Mucosa of descending colon (tissue), 3 donors: ENCODE measurements around the gene UBXN2A. TPM values are rescaled to one million over a fixed set of nuclear protein-coding genes. Genes with fewer than 3 reads are reported as not detected.

ENCODE experiments used
- ATAC-seq: fragments of 200-7000 bp; cut with Tn5 transposase; one replicate; pipeline ENCODE4 v1.9.1; 2020; ENCODE audit warnings: mild to moderate bottlenecking, moderate library complexity
- DNase-seq, 3 donors: peaks; one replicate each; pipeline ENCODE4 v3.0.0-alpha.2; 2020
- H3K36me3 ChIP-seq: fragments of 200-600 bp; one replicate; pipeline ENCODE4 v1.8.0; 2021; ENCODE audit warnings: low read depth, mild to moderate bottlenecking
- H3K4me1 ChIP-seq: fragments of 200-600 bp; one replicate; pipeline ENCODE4 v1.8.0; 2021; ENCODE audit warnings: low read depth, mild to moderate bottlenecking
- H3K4me3 ChIP-seq: fragments of 200-600 bp; one replicate; pipeline ENCODE4 v1.8.0; 2021; ENCODE audit warnings: mild to moderate bottlenecking
- H3K9me3 ChIP-seq: fragments of 200-600 bp; one replicate; pipeline ENCODE4 v1.8.0; 2021; ENCODE audit warnings: mild to moderate bottlenecking
- CTCF ChIP-seq: fragments of 200-600 bp; IDR thresholded peaks from one replicate; pipeline ENCODE4 v1.8.0; 2022; ENCODE audit warnings: antibody characterized with exemption, mild to moderate bottlenecking
- intact Hi-C, 2 donors: fragments of 100-400 bp; cut with DNase I in 1 of 2; cut with micrococcal nuclease in 1 of 2; formaldehyde crosslinking; loops; one replicate each; pipeline versions ENCODE4 v1.11.0 to v1.11.1; 2022; cut with DNase I, micrococcal nuclease
- long read RNA-seq, 2 donors: library from polyadenylated mRNA; unstranded; transcript quantifications; one replicate each; pipeline ENCODE4 v2.0.0, GENCODE V29; 2019 to 2021
- total RNA-seq, 3 donors: library from RNA; stranded (reverse); fragmentation: NEBNext Ultra II Directional in 2 of 3; extraction: Animal tissue kit (Norgen Biotek cat#: 25700) in 2 of 3; gene quantifications; one replicate each; pipeline versions ENCODE4 v1.2.1 to v1.2.4, GENCODE V29; 2021 to 2023
- donor health status: DM: no; HTN: no; CAD: no; lungs with moderate emphysema.
- donor health status: DM: no; HTN: no; CAD: no.
- donor health status: DM: no; HTN: yes; CAD: no.

The UBXN2A gene, protein sequence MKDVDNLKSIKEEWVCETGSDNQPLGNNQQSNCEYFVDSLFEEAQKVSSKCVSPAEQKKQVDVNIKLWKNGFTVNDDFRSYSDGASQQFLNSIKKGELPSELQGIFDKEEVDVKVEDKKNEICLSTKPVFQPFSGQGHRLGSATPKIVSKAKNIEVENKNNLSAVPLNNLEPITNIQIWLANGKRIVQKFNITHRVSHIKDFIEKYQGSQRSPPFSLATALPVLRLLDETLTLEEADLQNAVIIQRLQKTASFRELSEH
- total RNA-seq: 10 to 100 TPM; 12.9 to 23.9 (median 13.1) TPM
- long read RNA-seq, donor 1, full-length matches to known transcripts: 13 of 21 reads
- long read RNA-seq, donor 1, partial matches to known transcripts: 0 of 21 reads
- long read RNA-seq, donor 1, other reads (novel, unspliced or antisense): 8 of 21 reads
- long read RNA-seq, donor 2, full-length matches to known transcripts: 13 of 21 reads
- long read RNA-seq, donor 2, partial matches to known transcripts: 4 of 21 reads
- long read RNA-seq, donor 2, other reads (novel, unspliced or antisense): 4 of 21 reads

DNA sequence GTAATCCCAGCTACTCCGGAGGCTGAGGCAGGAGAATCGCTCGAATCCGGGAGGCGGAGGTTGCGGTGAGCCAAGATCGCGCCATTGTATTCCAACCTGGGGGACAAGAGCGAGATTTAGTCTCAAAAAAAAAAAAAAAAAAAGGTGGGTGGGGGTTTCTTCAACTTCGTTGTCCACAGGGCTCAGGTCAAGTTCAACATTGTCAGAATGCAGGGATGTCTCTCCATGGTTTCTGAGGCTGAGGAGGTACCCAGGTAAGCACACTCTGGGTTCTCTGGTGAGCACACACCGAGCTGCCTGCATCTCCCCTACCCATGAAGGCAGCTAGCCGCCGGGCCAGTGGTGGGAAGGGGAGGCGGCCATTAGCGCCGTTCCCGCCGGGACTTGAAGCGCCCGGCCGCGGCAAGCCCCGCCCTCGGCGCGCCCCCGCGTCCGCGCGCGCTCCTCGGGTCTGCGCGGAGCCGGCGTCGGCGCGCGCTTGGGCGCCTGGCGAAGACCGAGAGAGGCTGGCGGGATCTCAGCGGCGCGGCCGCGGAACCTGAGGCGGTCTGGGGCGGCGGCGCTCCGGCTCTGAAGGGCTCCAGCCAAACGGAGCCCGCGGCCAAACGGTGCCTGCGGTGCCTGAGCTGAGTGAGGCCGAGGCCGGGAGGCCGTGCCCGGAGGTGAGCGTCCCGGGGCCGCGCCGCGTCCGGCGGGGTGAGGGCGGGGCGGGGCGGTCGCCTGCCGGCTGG is at the start of gene UBXN2A:
UBXN2A (plus strand) TSS at position 477 of the 731 bp plus-strand sequence. CDS start 17,852 bp downstream, outside the sequence.
- TF ChIP-seq CTCF: no peak
- intact Hi-C loops: no loop called here
- Histone ChIP-seq H3K36me3 (no peaks in the 10 kb centered on the region), H3K9me3 (no peaks in the 10 kb centered on the region), H3K4me3 (peak within 1 kb of the TSS; percentile 83), H3K4me1 (peaks cover 2% of the 10 kb centered on the region)
- DNase-seq (peak; percentile 83 to 86 (median 84)), ATAC-seq (peak; percentile 97)

- TF ChIP-seq CTCF: no peak
- Histone ChIP-seq H3K9me3 (no peaks in the 10 kb centered on the region), H3K4me1 (peaks cover 25% of the 10 kb centered on the region), H3K4me3 (no peak overlapping the region), H3K36me3 (no peaks in the 10 kb centered on the region)
- DNase-seq: peak in 2 of 3 donors; percentile 40 to 61
- ATAC-seq: peak; percentile 72
- intact Hi-C loops: no loop called here
Measured at GRCh38 chr2:23900133-23900532, 40.1 kb upstream of the UBXN2A start.

DNA sequence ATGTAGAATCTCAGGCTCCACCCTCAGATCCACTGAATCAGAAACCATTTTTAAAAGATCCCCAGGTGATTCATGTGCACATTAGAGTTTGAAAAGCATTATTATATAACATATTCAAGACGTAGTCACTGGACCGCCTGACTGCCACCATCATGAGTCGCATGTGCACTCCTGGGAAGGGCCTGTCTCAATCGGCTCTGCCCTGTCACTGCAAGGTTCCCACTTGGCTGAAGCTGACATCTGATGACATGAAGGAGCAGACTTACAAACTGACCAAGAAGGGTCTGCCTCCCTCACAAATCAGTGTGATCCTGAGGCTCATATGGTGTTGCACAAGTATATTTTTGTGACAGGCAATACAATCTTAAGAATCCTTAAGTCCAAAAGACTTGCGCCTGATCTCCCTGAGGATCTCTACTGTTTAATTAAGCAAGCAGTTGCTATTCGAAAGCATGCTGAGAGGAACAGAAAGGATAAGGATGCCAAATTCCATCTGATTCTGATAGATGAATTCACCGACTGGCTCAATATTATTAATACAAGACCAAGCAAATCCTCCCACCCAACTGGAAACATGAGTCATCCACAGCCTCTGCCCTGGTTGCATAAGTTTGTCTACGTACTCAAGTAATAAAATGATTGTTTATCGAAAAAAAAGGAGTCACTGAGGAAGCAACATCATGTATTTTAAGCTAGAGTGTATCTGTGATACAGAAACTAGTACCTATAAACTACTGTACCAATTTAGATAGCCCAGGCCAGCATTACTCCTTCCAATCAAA is 39.5 kb upstream of the UBXN2A start:
- Histone ChIP-seq H3K4me3 (no peak overlapping the region), H3K9me3 (no peaks in the 10 kb centered on the region), H3K4me1 (peaks cover 25% of the 10 kb centered on the region), H3K36me3 (no peaks in the 10 kb centered on the region)
- DNase-seq: peak in 1 of 3 donors; percentile 36
- intact Hi-C loops: no loop called here
- peak; percentile 78 for ATAC-seq
- TF ChIP-seq CTCF: no peak

DNA sequence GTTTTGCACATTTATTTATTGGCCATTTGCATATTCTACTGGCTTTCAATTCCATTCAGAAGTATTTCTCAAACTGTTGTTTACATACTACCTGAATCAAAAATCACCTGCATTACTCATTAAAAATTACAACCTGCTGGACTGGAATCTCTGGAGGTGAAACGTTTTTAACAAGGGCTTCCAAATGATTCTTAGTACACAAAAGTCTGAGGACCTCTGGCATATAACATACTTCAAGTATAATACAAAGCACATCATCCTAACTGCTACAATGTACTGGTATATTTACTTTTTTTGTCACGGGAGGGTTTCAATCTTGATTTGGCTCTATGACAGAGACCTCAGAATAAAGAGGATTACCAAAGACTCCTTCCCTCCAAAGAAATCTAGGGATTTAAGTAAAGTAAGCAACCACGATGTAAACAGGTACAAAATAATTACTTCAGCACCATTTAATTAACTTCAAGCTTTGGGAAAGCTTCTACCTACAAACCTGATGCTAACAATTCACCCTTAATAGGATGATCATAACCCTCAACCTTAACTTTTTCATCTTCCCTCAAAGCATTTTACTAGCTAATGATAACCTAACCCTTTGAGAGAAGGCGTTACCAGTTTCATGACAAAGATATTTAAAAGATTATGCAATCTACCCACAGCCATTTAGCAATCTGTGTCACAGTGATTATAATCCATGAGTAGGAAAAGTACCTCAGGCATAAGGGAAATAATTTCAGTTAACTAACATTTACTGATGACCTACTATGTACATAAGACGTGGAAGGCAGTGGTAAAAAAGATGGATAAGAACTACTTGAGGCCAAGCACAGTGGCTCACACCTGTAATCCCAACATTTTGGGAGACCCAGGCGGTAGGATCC is 38.1 kb upstream of the UBXN2A start:
- Histone ChIP-seq H3K4me3 (no peak overlapping the region), H3K4me1 (peaks cover 25% of the 10 kb centered on the region), H3K9me3 (no peaks in the 10 kb centered on the region), H3K36me3 (no peaks in the 10 kb centered on the region)
- TF ChIP-seq CTCF: no peak
- ATAC-seq (peak; percentile 17), DNase-seq (no peak)
- intact Hi-C loops: no loop called here
